Measurements from ENCODE around the gene PLIN4. TPM values are rescaled to one million over a fixed set of nuclear protein-coding genes. Genes with fewer than 3 reads are reported as not detected.

Gene PLIN4
- total and polyA plus RNA-seq, 9 of the 15 experiments (the other 6 are each of a cell fraction or from before 2014, with no cell fraction given): 0.04 to 0.16 (median 0.07) TPM; not detected in 3

- TF ChIP-seq, protein P1, sequence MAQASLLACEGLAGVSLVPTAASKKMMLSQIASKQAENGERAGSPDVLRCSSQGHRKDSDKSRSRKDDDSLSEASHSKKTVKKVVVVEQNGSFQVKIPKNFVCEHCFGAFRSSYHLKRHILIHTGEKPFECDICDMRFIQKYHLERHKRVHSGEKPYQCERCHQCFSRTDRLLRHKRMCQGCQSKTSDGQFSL (CRISPR knock-in tag; IDR thresholded peaks at IDR 0.05): peak; percentile 73
- TF ChIP-seq, protein P1 (tag; IDR thresholded peaks at IDR 0.05): no peak
- no peak for TF ChIP-seq MCM7 (IDR thresholded peaks at IDR 0.05)
- peak; percentile 77 for TF ChIP-seq ADNP (tag; IDR thresholded peaks at IDR 0.05)
- TF ChIP-seq ZNF165 (CRISPR knock-in tag; IDR thresholded peaks at IDR 0.05; ENCODE audit: borderline replicate concordance): no peak
- TF ChIP-seq TOE1 (IDR thresholded peaks at IDR 0.05; ENCODE audit: borderline replicate concordance): no peak
- TF ChIP-seq TOE1 (CRISPR knock-in tag; IDR thresholded peaks at IDR 0.05; ENCODE audit: borderline replicate concordance, low read depth): no peak
- TF ChIP-seq NR4A1 (CRISPR knock-in tag; IDR thresholded peaks at IDR 0.05): no peak
- no peak for TF ChIP-seq NR4A1 (tag; IDR thresholded peaks at IDR 0.05)
- no peak for TF ChIP-seq KAT8 (IDR thresholded peaks at IDR 0.05; ENCODE audit: low read depth)
- no peak for TF ChIP-seq KHSRP (IDR thresholded peaks at IDR 0.05)
- no peak for TF ChIP-seq NFRKB (IDR thresholded peaks at IDR 0.05; ENCODE audit: low read depth)
- no peak for TF ChIP-seq NR2F6 (CRISPR knock-in tag; IDR thresholded peaks at IDR 0.05)
- TF ChIP-seq, protein P2, sequence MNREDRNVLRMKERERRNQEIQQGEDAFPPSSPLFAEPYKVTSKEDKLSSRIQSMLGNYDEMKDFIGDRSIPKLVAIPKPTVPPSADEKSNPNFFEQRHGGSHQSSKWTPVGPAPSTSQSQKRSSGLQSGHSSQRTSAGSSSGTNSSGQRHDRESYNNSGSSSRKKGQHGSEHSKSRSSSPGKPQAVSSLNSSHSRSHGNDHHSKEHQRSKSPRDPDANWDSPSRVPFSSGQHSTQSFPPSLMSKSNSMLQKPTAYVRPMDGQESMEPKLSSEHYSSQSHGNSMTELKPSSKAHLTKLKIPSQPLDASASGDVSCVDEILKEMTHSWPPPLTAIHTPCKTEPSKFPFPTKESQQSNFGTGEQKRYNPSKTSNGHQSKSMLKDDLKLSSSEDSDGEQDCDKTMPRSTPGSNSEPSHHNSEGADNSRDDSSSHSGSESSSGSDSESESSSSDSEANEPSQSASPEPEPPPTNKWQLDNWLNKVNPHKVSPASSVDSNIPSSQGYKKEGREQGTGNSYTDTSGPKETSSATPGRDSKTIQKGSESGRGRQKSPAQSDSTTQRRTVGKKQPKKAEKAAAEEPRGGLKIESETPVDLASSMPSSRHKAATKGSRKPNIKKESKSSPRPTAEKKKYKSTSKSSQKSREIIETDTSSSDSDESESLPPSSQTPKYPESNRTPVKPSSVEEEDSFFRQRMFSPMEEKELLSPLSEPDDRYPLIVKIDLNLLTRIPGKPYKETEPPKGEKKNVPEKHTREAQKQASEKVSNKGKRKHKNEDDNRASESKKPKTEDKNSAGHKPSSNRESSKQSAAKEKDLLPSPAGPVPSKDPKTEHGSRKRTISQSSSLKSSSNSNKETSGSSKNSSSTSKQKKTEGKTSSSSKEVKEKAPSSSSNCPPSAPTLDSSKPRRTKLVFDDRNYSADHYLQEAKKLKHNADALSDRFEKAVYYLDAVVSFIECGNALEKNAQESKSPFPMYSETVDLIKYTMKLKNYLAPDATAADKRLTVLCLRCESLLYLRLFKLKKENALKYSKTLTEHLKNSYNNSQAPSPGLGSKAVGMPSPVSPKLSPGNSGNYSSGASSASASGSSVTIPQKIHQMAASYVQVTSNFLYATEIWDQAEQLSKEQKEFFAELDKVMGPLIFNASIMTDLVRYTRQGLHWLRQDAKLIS (CRISPR knock-in tag; IDR thresholded peaks at IDR 0.05): no peak
- TF ChIP-seq NFIC (IDR thresholded peaks at IDR 0.05): no peak
- no peak for TF ChIP-seq PHB (CRISPR knock-in tag; IDR thresholded peaks at IDR 0.05)
- TF ChIP-seq ZBTB43 (CRISPR knock-in tag; IDR thresholded peaks at IDR 0.05): no peak
- TF ChIP-seq KAT7 (CRISPR knock-in tag; IDR thresholded peaks at IDR 0.05; ENCODE audit: borderline replicate concordance): no peak
- no peak for TF ChIP-seq ZNF184 (CRISPR knock-in tag; IDR thresholded peaks at IDR 0.05)
- no peak for TF ChIP-seq RFX7 (CRISPR knock-in tag; IDR thresholded peaks at IDR 0.05)
- no peak for TF ChIP-seq ZBTB17 (CRISPR knock-in tag; IDR thresholded peaks at IDR 0.05)
- TF ChIP-seq SMAD3 (CRISPR knock-in tag; conservative IDR thresholded peaks at IDR 0.05): no peak
- TF ChIP-seq PTRF (tag; IDR thresholded peaks at IDR 0.05): no peak
- TF ChIP-seq FOXM1 (IDR thresholded peaks at IDR 0.05; ENCODE audit: low read depth): no peak
- TF ChIP-seq FOXM1 (CRISPR knock-in tag; IDR thresholded peaks at IDR 0.05; ENCODE audit: low read depth): no peak
- TF ChIP-seq NCOA6 (IDR thresholded peaks at IDR 0.05): no peak
- TF ChIP-seq FOS (IDR thresholded peaks at IDR 0.05; ENCODE audit: extremely low read depth, insufficient read length): no peak
Measured at GRCh38 chr19:4557144-4557970, 39.1 kb upstream of the PLIN4 start (continued).

Measured in K562 (cell line).